ENCODE measurements around the gene CPM. TPM values are rescaled to one million over a fixed set of nuclear protein-coding genes. Genes with fewer than 3 reads are reported as not detected.

CPM gene
- total and polyA plus RNA-seq, 10 of the 15 experiments (the other 5 are each of a cell fraction or from before 2014, with no cell fraction given) = 0.06 to 1.7 (median 0.41) TPM

- in situ Hi-C loops (cut with MboI) = no loop called here
- no peak for ATAC-seq
- BruUV-seq (replicated peaks) = no TSS peak
- Histone ChIP-seq H3K9me3 (replicated peaks; ENCODE audit: control insufficient read depth, insufficient read depth, low read length) (no peaks in the 10 kb centered on the region), H3K4me3 (no peak overlapping the region), H3K4me2 (ENCODE audit: control insufficient read depth, insufficient read depth) (no peak overlapping the region), H3K27me3 (replicated peaks in 1 of 2; ENCODE audit: control insufficient read depth in 2 of 2, insufficient read depth in 2 of 2, low read length in 1 of 2) (no peaks in the 10 kb centered on the region), H3K4me1 (ENCODE audit: control insufficient read depth, insufficient read depth, low read length) (no peaks in the 10 kb centered on the region), H3K36me3 (ENCODE audit: control insufficient read depth in 2 of 2, insufficient read depth in 2 of 2, low read length in 1 of 2) (no peaks in the 10 kb centered on the region), H3K9ac (ENCODE audit: control insufficient read depth, insufficient read depth, low read length) (no peak overlapping the region), H4K20me1 (ENCODE audit: control insufficient read depth, insufficient read depth) (no peaks in the 10 kb centered on the region), H2AFZ (ENCODE audit: control insufficient read depth, low read depth, low read length) (no peak overlapping the region), H3K79me2 (ENCODE audit: control insufficient read depth, insufficient read depth, low read length) (no peaks in the 10 kb centered on the region), H3K27ac (ENCODE audit: control insufficient read depth, insufficient read depth) (no peak overlapping the region)
- ChIA-PET CTCF (no interaction called here), POLR2A (interaction anchor here (0.6 kb wide), 1 partner anchor 1533 kb away, joined by 4 read pairs; no protein-coding TSS in a partner anchor), RAD21 (ENCODE audit: unreplicated experiment) (no interaction called here), SMC1A (ENCODE audit: uncharacterized antibody, unreplicated experiment) (interaction anchor here (1.6 kb wide), 1 partner anchor 14 kb away, joined by 4 read pairs; no protein-coding TSS in a partner anchor)
- WGBS (ENCODE audit: insufficient coverage, insufficient replicate concordance, low lambda C conversion rate, missing lambda C conversion rate) = 75% methylated on average over 5 of the region's 5 CpGs
- intact Hi-C loops (cut with micrococcal nuclease; ENCODE audit: unreplicated experiment) = no loop called here
- FAIRE-seq = no peak
- TF ChIP-seq IKZF2 (IDR thresholded peaks at IDR 0.05) (no peak), TCF7 (IDR thresholded peaks at IDR 0.05; ENCODE audit: borderline replicate concordance) (no peak), POLR2AphosphoS5 (IDR thresholded peaks at IDR 0.05; ENCODE audit: low read length) (no peak), HDAC6 (IDR thresholded peaks at IDR 0.05; ENCODE audit: unreplicated experiment) (no peak), PBX3 (IDR thresholded peaks at IDR 0.05; ENCODE audit: insufficient replicate concordance, low read depth, low read length) (no peak), STAT1 (conservative IDR thresholded peaks at IDR 0.05) (no peak), BRCA1 (IDR thresholded peaks at IDR 0.05; ENCODE audit: low read depth, low read length) (no peak), YBX1 (IDR thresholded peaks at IDR 0.05) (no peak), HSF1 (IDR thresholded peaks at IDR 0.05; ENCODE audit: low read depth, low read length) (no peak), LARP7 (IDR thresholded peaks at IDR 0.05) (no peak), EP300 (IDR thresholded peaks at IDR 0.05; ENCODE audit: borderline replicate concordance in 1 of 2, control insufficient read depth in 1 of 2, low read depth in 2 of 2, low read length in 2 of 2) (no peak), NR2C2 (IDR thresholded peaks at IDR 0.05; ENCODE audit: borderline replicate concordance, control insufficient read depth, insufficient read length, low read depth) (no peak), KLF5 (IDR thresholded peaks at IDR 0.05; ENCODE audit: partially characterized antibody) (no peak)
- no peak for DNase-seq (ENCODE audit: low read depth, low spot score)
These were observed 48.7 kb downstream of the CPM start for GRCh38 chr12:68884251-68884650.

Measured in GM12878 (cell line).